ENCODE results near the gene INPP5A. TPM values are rescaled to one million over a fixed set of nuclear protein-coding genes. Genes with fewer than 3 reads are reported as not detected.
A peak's percentile ranks its signal among the peaks of the same experiment; 100 is the strongest.

The INPP5A gene
- total and polyA plus RNA-seq, 2 of the 13 experiments (the other 11 are each of a cell fraction or from before 2014, with no cell fraction given), result 17.5 to 37.9 TPM

DNA sequence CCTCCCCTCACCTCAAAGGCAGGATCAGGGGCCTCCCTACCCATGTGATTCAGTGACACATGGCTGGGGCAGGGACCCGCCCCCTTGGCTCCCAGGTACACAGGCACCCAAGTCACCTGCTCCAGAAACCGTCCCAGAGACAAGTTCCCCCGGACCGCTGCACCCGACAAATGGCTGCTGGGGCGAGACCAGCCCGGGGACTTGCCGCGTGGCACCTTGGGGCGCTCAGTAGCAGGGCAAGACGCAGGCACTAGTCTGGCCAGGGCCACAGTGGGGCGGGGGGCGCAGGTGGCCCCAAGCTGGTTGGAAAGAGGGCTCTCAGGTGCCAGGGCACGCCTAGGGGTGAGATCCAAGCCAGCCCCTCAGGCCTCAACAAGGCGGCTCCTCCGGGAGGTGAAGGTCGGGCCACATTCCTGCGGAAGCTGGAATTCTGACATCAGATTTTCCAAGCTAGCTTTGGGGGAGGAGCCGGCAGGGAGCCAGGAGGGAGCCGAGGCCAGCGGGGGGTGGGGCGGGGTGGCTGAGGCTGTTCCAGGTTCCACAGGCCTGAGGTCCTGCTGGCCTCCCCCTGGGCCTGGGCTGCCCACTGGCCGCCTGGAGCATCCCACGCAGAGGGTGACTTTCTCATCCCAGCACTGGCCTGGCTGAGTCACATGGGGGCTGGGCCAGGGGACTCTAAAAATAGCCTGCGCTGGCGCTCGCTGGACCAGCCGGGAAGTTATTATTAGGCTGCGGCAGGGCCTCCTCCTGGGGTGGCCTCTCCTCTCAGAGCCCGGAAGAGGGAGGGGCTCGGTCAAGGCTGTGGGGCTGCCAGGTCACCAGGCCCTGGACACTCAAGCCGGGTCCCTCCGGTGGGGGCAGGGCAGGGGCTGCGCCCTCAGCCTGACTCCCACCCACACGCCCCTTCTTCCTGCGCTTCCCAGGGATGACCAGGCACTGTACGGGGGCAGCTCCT lies 20.5 kb upstream of the INPP5A start (continued):
- TF ChIP-seq ZNF362 (CRISPR knock-in tag; IDR thresholded peaks at IDR 0.05; ENCODE audit: borderline replicate concordance) (no peak), TRAFD1 (CRISPR knock-in tag; IDR thresholded peaks at IDR 0.05; ENCODE audit: borderline replicate concordance) (no peak), PLRG1 (conservative IDR thresholded peaks at IDR 0.05) (no peak), KLF15 (CRISPR knock-in tag; IDR thresholded peaks at IDR 0.05; ENCODE audit: borderline replicate concordance) (no peak; the same call in 1 of the 2 replicates), BHLHE40 (IDR thresholded peaks at IDR 0.05; ENCODE audit: low read length) (peak; percentile 59; the same call in 1 of the 2 replicates), RBM39 (IDR thresholded peaks at IDR 0.05; ENCODE audit: low read depth, low read length, poor library complexity, severe bottlenecking) (no peak), USF2 (IDR thresholded peaks at IDR 0.05; ENCODE audit: low read depth, low read length) (peak; percentile 24; the same call in 1 of the 2 replicates), USF2 (CRISPR knock-in tag; IDR thresholded peaks at IDR 0.05; ENCODE audit: borderline replicate concordance) (no peak; the same call in 1 of the 2 replicates), FOXJ3 (CRISPR knock-in tag; IDR thresholded peaks at IDR 0.05; ENCODE audit: borderline replicate concordance) (no peak), SNAI1 (CRISPR knock-in tag; IDR thresholded peaks at IDR 0.05; ENCODE audit: borderline replicate concordance) (0 out of 2 replicates have a peak, but pooled peaks have one; percentile 30), AHR (CRISPR knock-in tag; IDR thresholded peaks at IDR 0.05) (peak; percentile 81), PAXIP1 (CRISPR knock-in tag; conservative IDR thresholded peaks at IDR 0.05) (peak; percentile 89), ZFP62 (CRISPR knock-in tag; IDR thresholded peaks at IDR 0.05) (no peak), ZNF484 (CRISPR knock-in tag; IDR thresholded peaks at IDR 0.05; ENCODE audit: borderline replicate concordance, low read depth) (no peak)
- TF ChIP-seq, protein P1, sequence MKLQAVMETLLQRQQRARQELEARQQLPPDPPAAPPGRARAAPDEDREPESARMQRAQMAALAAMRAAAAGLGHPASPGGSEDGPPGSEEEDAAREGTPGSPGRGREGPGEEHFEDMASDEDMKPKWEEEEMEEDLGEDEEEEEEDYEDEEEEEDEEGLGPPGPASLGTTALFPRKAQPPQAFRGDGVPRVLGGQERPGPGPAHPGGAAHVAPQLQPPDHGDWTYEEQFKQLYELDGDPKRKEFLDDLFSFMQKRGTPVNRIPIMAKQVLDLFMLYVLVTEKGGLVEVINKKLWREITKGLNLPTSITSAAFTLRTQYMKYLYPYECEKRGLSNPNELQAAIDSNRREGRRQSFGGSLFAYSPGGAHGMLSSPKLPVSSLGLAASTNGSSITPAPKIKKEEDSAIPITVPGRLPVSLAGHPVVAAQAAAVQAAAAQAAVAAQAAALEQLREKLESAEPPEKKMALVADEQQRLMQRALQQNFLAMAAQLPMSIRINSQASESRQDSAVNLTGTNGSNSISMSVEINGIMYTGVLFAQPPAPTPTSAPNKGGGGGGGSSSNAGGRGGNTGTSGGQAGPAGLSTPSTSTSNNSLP (IDR thresholded peaks at IDR 0.05; ENCODE audit: low read depth, low read length), result no peak

All from HepG2 (cell line).